SKM-1 (cell line): ENCODE data around the gene ITFG1.
A peak's percentile ranks its signal among the peaks of the same experiment; 100 is the strongest.

Source experiments
- DNase-seq: peaks from one replicate; lab custom pipeline; 2025; ENCODE audit not compliant: unreplicated experiment; lab: John Stamatoyannopoulos, UW

The ITFG1 gene

GRCh38 chr16:47460711-47461597 is at the start of gene ITFG1, which contains the start of gene PHKB:
Gene ITFG1, minus strand, starts transcription at chr16:47461063. Its CDS starts 18 bp downstream, at chr16:47461045.
Gene PHKB, plus strand, starts transcription at chr16:47461331. Its CDS starts 20 bp downstream, at chr16:47461351.
- peak; percentile 60 for DNase-seq

DNA sequence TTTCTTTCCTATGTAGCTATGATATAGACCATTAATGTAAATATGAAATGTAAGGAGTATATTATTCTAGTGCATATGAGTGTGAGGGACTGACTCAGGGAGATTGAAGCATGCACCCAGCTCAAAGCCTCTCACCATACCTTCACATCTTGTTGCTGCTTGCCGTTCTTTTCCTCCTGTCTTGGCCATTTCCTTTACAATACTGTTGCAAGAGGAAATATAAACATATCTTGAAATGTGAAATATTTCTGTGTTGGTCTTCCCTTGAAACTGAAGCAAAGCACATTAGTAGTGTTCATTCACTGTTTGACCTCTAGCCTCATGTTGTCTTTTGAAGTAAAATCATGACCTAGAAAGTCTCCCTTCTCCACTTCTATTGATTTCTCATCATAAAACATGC is 46.8 kb upstream of the ITFG1 start:
- no peak for DNase-seq

GRCh38 chr16:47506800-47507199 is 45.9 kb upstream of the ITFG1 start:
- no peak for DNase-seq

- no peak for DNase-seq
Observed at GRCh38 chr16:47504599-47504998, 43.7 kb upstream of the ITFG1 start.

DNA sequence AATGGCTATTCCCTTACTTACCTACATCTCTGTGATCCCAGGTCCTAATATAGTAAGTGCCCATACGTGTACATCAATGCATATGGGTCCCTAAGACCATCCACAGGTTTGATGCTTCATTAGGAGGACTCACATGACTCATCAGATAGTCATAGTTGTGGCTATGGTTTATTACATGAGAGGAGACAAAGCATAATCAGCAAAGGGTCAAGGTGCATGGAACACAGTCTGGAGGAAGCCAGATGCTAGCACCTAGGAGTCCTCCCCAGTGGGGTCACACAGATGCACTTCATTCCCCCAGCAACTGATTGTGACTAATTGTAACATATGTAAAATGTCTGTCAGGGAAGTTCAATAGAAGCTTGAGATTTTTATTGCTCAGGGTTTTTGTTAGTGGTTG is 43.1 kb upstream of the ITFG1 start:
- no peak for DNase-seq

DNA sequence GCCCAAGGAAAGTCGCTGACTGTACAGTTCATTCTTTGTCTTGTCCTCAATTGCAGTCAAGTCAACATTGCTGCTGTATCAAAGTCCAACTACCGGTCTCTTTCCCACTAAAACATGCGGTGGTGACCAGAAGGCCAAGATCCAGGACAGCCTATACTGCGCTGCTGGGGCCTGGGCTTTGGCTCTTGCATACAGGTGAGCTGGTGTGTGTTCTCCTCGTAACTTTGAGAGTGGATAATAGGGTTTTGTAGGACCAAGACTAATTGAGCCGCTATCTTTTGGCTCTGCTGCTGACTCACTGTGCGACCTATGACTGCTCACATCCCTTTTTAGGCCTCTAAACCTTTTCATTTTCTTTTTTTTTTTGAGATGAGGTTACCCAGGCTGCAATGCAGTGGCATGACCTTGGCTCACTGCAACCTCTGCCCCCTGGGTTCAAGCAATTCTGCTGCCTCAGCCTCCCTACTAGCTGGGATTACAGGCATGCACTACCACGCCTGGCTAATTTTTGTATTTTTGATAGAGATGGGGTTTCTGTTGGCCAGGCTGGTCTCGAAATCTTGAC is 38.9 kb upstream of the ITFG1 start:
- DNase-seq = no peak

- no peak for DNase-seq
Observed at GRCh38 chr16:47499080-47499699, 38.3 kb upstream of the ITFG1 start.

GRCh38 chr16:47493381-47494337 is 32.8 kb upstream of the ITFG1 start:
- peak; percentile 4 for DNase-seq

GRCh38 chr16:47492428-47493377 is 31.8 kb upstream of the ITFG1 start:
- peak; percentile 83 for DNase-seq

DNA sequence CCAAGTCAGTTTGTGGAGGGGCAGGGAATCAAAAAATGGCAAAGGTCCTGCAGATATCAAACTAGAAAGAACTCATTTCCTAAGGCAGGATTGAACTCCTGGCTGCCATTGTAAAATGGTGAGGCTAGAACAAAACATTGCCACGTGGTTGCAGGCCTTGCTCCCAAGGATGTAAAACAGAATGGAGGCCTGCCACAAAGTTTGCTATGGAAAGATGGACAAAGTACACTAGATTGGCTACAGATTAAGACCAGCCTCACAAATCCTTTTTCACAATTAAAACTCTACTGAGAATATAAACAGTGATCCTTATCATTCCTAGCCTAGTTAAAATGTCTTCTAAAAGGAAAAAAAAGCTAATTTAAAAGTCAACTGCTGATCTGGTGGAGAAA is 31.2 kb upstream of the ITFG1 start:
- DNase-seq = no peak

DNA sequence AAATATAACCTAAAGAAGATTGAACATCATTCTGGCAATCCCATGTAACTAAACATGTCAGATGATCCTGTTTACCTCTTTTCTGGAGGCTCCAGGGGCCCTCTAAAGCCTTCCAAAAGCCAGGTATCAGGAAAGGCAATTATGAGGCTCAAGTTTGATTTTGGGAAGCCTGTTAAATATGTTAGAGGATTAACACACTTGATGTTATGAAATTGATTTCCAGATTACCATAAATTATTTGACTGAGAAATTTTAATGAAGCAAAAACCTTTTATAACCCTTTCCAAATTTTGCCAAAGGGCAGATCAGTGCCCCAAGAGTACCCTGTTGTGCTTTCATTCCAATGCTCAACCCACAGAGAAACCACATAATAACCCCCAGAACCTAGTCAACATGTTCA is 29.6 kb upstream of the ITFG1 start:
- DNase-seq = no peak

- no peak for DNase-seq
Observed at GRCh38 chr16:47488051-47488450, 27.2 kb upstream of the ITFG1 start.

DNA sequence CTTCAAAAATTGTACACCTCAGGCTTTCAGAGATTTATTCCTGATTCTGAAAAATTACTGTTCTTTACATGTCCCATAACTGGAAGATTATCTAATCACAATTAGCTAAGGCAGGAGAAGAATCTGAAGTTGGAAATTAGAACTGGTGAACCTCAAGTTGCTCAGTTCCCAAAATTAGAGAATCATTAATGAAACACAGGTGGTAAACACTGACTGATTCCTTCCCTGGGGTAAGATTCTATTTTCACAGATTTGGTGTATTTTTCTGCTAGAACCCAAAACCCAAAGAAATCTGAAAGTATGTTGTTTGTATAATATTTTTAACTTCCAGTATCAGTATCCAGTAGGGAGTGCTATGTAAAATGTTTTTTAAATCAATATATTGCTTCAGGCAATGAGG is 26.0 kb upstream of the ITFG1 start:
- no peak for DNase-seq

- DNase-seq = no peak
Observed at GRCh38 chr16:47483616-47484015, 22.8 kb upstream of the ITFG1 start.

DNA sequence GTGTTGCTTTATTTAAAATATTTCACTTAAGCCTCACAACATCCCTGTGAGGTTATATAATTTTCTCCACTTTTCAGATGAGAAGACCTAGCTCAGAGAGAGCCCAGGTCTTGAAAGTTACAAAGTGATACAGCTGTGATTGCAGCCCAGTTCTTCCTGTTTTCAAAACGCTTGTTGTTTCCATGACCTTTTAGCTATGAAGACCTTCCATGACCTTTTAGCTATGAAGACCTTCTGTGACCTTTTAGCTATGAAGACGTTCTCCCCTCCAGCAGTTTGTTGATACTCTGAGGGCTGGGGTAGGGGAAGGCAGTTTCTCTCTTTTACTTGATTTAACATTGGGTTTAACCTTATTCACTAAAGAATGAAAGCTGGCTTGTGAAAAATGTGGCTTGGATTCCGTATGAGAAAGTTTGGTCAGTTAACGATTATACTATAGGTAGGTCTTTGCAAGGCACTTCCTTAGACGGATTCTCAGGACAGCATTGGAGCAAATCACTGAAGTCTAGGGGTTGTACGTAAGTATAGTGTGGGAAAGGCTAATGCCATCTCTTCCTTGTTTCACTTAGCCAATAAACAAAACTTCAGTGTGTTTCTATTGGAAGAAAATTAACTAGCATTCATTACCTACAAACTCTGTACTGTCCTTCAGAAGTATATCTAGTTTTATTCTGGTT is 21.0 kb upstream of the ITFG1 start:
- no peak for DNase-seq

- DNase-seq = no peak
Observed at GRCh38 chr16:47480410-47480809, 19.5 kb upstream of the ITFG1 start.

GRCh38 chr16:47477679-47478078 is 16.8 kb upstream of the ITFG1 start:
- DNase-seq = no peak

- DNase-seq = no peak
Observed at GRCh38 chr16:47476654-47477345, 15.9 kb upstream of the ITFG1 start.

GRCh38 chr16:47475786-47476185 is 14.9 kb upstream of the ITFG1 start:
- no peak for DNase-seq
